GM12878 (cell line): ENCODE measurements around the gene HMMR. TPM values are rescaled to one million over a fixed set of nuclear protein-coding genes. Genes with fewer than 3 reads are reported as not detected.

Source experiments
- ATAC-seq: fragments of 200-7000 bp; cut with Tn5 transposase; 3 replicates; pipeline ENCODE4 v1.9.1; 2020; ENCODE audit warnings: mild to moderate bottlenecking, moderate library complexity
- BruUV-seq: library from RNA; stranded (reverse); fragments of 400-500 nt; replicated peaks from 2 replicates; lab custom pipeline; 2021; lab: Mats Ljungman, UMichigan
- CTCF ChIA-PET: fragments of 300-600 bp; sonication (Branson Sonifier 250); formaldehyde crosslinking; extraction: SDS; loops from one replicate; lab custom pipeline; 2021; ENCODE audit warnings: inconsistent platforms; lab: Yijun Ruan, JAX
- POLR2A ChIA-PET: fragments of 350-600 bp; formaldehyde crosslinking; extraction: SDS; loops from one replicate; lab custom pipeline; 2021; ENCODE audit warnings: inconsistent platforms; lab: Charles Lee
- RAD21 ChIA-PET: fragments of 300-600 bp; sonication (Branson Sonifier 250); formaldehyde crosslinking; loops from one replicate; lab custom pipeline; 2023; ENCODE audit warnings: antibody characterized with exemption; ENCODE audit not compliant: unreplicated experiment; lab: Charles Lee
- SMC1A ChIA-PET: fragments of 300-600 bp; sonication (Branson Sonifier 250); formaldehyde crosslinking; loops from one replicate; lab custom pipeline; 2023; ENCODE audit not compliant: unreplicated experiment, uncharacterized antibody; lab: Charles Lee
- DNase-seq: peaks from one replicate; pipeline ENCODE4 v3.0.0-alpha.2; 2011; ENCODE audit warnings: low read depth, low spot score
- FAIRE-seq: peaks from 3 replicates; lab custom pipeline; 2011; peaks lifted over from hg19 to GRCh38; lab: Jason Lieb, UNC
- H2AFZ ChIP-seq: 2 replicates; pipeline ENCODE4 v1.6.0; 2011; ENCODE audit warnings: low read depth, low read length, control low read depth; ENCODE audit not compliant: control insufficient read depth
- H3K27ac ChIP-seq: 2 replicates; pipeline ENCODE4 v1.5.1; 2011; ENCODE audit warnings: control low read depth; ENCODE audit not compliant: control insufficient read depth, insufficient read depth
- H3K27me3 ChIP-seq, 2 experiments: replicated peaks in 1 of 2; 2 replicates each; pipeline versions ENCODE4 v1.6.0 to v1.6.1; 2011; ENCODE audit warnings: low read length in 1 of 2; ENCODE audit not compliant: control insufficient read depth in 2 of 2, insufficient read depth in 2 of 2
- H3K36me3 ChIP-seq, 2 experiments: 2 replicates each; pipeline ENCODE4 v1.5.1; 2011; ENCODE audit warnings: low read length in 1 of 2; ENCODE audit not compliant: control insufficient read depth in 2 of 2, insufficient read depth in 2 of 2
- H3K4me1 ChIP-seq: 2 replicates; pipeline ENCODE4 v1.6.1; 2011; ENCODE audit warnings: mild to moderate bottlenecking, low read length, moderate library complexity, mixed read lengths; ENCODE audit not compliant: control insufficient read depth, insufficient read depth
- H3K4me2 ChIP-seq: 2 replicates; pipeline ENCODE4 v1.6.0; 2011; ENCODE audit warnings: control low read depth; ENCODE audit not compliant: control insufficient read depth, insufficient read depth
- H3K4me3 ChIP-seq: fragments of 200-600 bp; sonication (generic); 2 replicates; pipeline ENCODE4 v1.5.1; 2016
- H3K79me2 ChIP-seq: 2 replicates; pipeline ENCODE4 v1.6.0; 2011; ENCODE audit warnings: low read length; ENCODE audit not compliant: control insufficient read depth, insufficient read depth
- H3K9ac ChIP-seq: 2 replicates; pipeline ENCODE4 v1.8.0; 2011; ENCODE audit warnings: low read length, control low read depth, mixed read lengths; ENCODE audit not compliant: control insufficient read depth, insufficient read depth
- H3K9me3 ChIP-seq: replicated peaks from 3 replicates; pipeline ENCODE4 v1.5.1; 2011; ENCODE audit warnings: mild to moderate bottlenecking, low read length; ENCODE audit not compliant: control insufficient read depth, insufficient read depth
- H4K20me1 ChIP-seq: 2 replicates; pipeline ENCODE4 v1.6.0; 2011; ENCODE audit not compliant: control insufficient read depth, insufficient read depth
- BACH1 ChIP-seq: fragments of 450-650 bp; IDR thresholded peaks from 2 replicates; pipeline ENCODE4 v1.6.1; 2017; ENCODE audit warnings: mild to moderate bottlenecking, borderline replicate concordance
- DPF2 ChIP-seq: fragments of 450-650 bp; IDR thresholded peaks from 2 replicates; pipeline ENCODE4 v1.6.1; 2017; ENCODE audit warnings: mild to moderate bottlenecking
- FOS ChIP-seq: IDR thresholded peaks from 3 replicates; pipeline ENCODE4 v1.6.1; 2011; ENCODE audit warnings: borderline replicate concordance; ENCODE audit not compliant: insufficient read length; ENCODE audit errors: extremely low read depth
- FOXM1 ChIP-seq: IDR thresholded peaks from 2 replicates; pipeline ENCODE4 v1.6.1; 2012; ENCODE audit warnings: low read depth, mild to moderate bottlenecking, inconsistent platforms, low read length, moderate library complexity
- GATAD2B ChIP-seq: fragments of 450-650 bp; conservative IDR thresholded peaks from 2 replicates; pipeline ENCODE4 v1.6.1; 2017; ENCODE audit warnings: low read depth, mild to moderate bottlenecking, moderate library complexity
- MTA2 ChIP-seq: fragments of 450-650 bp; IDR thresholded peaks from 2 replicates; pipeline ENCODE4 v1.6.1; 2016; ENCODE audit warnings: low read depth, mild to moderate bottlenecking, moderate library complexity
- RB1 ChIP-seq: fragments of 450-650 bp; formaldehyde crosslinking; IDR thresholded peaks from 2 replicates; pipeline ENCODE4 v1.6.1; 2017; ENCODE audit warnings: mild to moderate bottlenecking, borderline replicate concordance
- SMARCA5 ChIP-seq: fragments of 450-650 bp; IDR thresholded peaks from 2 replicates; pipeline ENCODE4 v1.6.1; 2017; ENCODE audit warnings: mild to moderate bottlenecking
- TAF1 ChIP-seq: IDR thresholded peaks from 2 replicates; pipeline ENCODE4 v1.6.1; 2011; ENCODE audit warnings: mild to moderate bottlenecking, low read depth, low read length, borderline replicate concordance
- TARDBP ChIP-seq: IDR thresholded peaks from 2 replicates; pipeline ENCODE4 v1.6.1; 2016; ENCODE audit warnings: borderline replicate concordance
- ZNF384 ChIP-seq: IDR thresholded peaks from 2 replicates; pipeline ENCODE4 v1.6.1; 2012; ENCODE audit warnings: low read depth, mild to moderate bottlenecking, low read length, improper control_type of control experiment, borderline replicate concordance
- WGBS: methylation state at CpG from one replicate; pipeline ENCODE4 v1.1.6; 2016; ENCODE audit warnings: low lambda C conversion rate; ENCODE audit not compliant: insufficient replicate concordance, insufficient coverage; ENCODE audit errors: missing lambda C conversion rate; 5-methylcytosine and 5-hydroxymethylcytosine counted together
- in situ Hi-C: fragments of 300-500 bp; cut with MboI; formaldehyde crosslinking; loops from 9 replicates; pipeline ENCODE4 v1.14.3; 2018; ENCODE audit warnings: mixed read lengths
- intact Hi-C: fragments of 100-400 bp; cut with micrococcal nuclease; formaldehyde crosslinking; loops from one replicate; pipeline ENCODE4 v1.14.2; 2022; ENCODE audit not compliant: unreplicated experiment
- polyA plus RNA-seq, 11 experiments: library from polyadenylated mRNA; depleted of rRNA in 4 of 11; unstranded in 6 of 11; stranded (reverse) in 5 of 11; fragments of >200 nt; fragmentation: Nextera tagmentation in 4 of 11; fragmentation: Illumina TruSeq in 1 of 11; extraction: Ambion mirVana in 4 of 11; extraction: Trizol in 1 of 11; gene quantifications; 1 replicate in 1 of 11; 2 replicates in 10 of 11; pipeline versions ENCODE4 v1.2.1 to v1.2.3, GENCODE V29; 2011 to 2016; ENCODE audit warnings: inconsistent platforms in 2 of 11, missing spikeins in 2 of 11, low read depth in 1 of 11
- total RNA-seq, 4 experiments: library from RNA; depleted of rRNA in 3 of 4; stranded (reverse); fragments of >200 nt in 3 of 4; fragmentation: Illumina TruSeq in 1 of 4; extraction: Trizol in 1 of 4; gene quantifications; 2 replicates each; pipeline versions ENCODE4 v1.2.1 to v1.2.3, GENCODE V29; 2013 to 2021
- TF ChIP-seq, protein P1 (sequence below): fragments of 450-650 bp; IDR thresholded peaks from 2 replicates; pipeline ENCODE4 v1.6.1; 2014; ENCODE audit warnings: mild to moderate bottlenecking
- TF ChIP-seq, protein P2 (sequence below): IDR thresholded peaks from 2 replicates; pipeline ENCODE4 v1.6.1; 2012; ENCODE audit warnings: low read depth, low read length, improper control_type of control experiment
- TF ChIP-seq, protein P3 (sequence below): fragments of 450-650 bp; IDR thresholded peaks from 2 replicates; pipeline ENCODE4 v1.6.1; 2017; ENCODE audit warnings: antibody characterized with exemption, mild to moderate bottlenecking, moderate library complexity

HMMR gene
- total and polyA plus RNA-seq, 10 of the 15 experiments (the other 5 are each of a cell fraction or from before 2014, with no cell fraction given), result 44.1 to 122 (median 64.2) TPM

GRCh38 chr5:163437011-163437308 is 23.5 kb upstream of the HMMR start (continued):
- TF ChIP-seq SMARCA5, result no peak
- 0 out of 2 replicates have a peak, but pooled peaks have one; percentile 13 for TF ChIP-seq FOXM1
- TF ChIP-seq TARDBP, result no peak

DNA sequence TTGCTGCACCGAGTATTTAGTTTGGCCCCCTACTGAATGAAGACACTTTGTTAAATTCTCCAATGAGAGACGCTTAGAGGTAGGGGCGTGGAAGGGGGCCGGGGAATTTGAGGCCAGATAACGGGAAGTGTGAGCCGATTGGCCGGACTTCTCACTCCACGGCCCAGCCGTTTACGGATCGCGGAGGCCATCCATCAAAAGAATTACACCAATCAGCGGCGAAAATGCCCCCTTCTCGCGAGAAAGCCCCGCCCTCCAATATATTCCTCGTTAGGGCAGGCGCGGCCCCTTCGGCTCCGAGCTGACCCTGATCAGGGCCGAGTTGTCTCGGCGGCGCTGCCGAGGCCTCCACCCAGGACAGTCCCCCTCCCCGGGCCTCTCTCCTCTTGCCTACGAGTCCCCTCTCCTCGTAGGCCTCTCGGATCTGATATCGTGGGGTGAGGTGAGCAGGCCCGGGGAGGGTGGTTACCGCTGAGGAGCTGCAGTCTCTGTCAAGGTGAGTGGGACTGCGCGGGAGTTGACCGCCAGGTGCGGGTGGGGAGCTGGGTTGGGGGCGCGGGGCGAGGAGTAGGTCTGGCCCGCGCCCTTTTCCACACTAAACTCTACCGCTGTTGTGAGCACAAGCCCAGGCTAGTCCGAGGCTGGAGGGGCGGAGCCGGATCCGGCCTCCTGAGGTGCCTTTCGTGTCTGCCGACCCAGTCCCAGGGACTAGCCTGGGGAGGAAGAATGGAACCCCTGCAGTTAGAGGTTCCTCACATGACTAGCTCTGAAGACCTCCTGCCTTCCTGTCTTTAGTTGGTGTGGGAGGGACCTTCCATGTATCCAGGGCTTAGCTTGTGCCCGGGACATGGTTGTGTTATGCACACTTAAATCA is 22.9 kb upstream of the HMMR start, which contains the start of gene CCNG1:
Gene CCNG1 (plus strand): TSS at position 287 of the 874 bp plus-strand sequence. CDS start 1,662 bp downstream, outside the sequence.
- Histone ChIP-seq H2AFZ (peak within 1 kb of the TSS; percentile 87), H3K4me2 (peak within 1 kb of the TSS; percentile 85), H3K36me3 (peaks cover 0 to 8% of the 10 kb centered on the region in 2 experiments; a peak in 1 of 4 replicates), H3K9me3 (no peaks in the 10 kb centered on the region), H3K9ac (peak within 1 kb of the TSS; percentile 89), H3K4me1 (no peaks in the 10 kb centered on the region; the same call in 1 of the 2 replicates), H3K4me3 (peak within 1 kb of the TSS; percentile 93), H3K79me2 (peaks cover 36% of the 10 kb centered on the region), H4K20me1 (no peaks in the 10 kb centered on the region), H3K27ac (peak within 1 kb of the TSS; percentile 86), H3K27me3 (no peaks in the 10 kb centered on the region)
- peak; percentile 95 for ATAC-seq
- in situ Hi-C loops, result loop anchor here (5.0 kb wide), 1 partner anchor 345 kb away; no protein-coding TSS in a partner anchor
- under 1% methylated on average over 45 of the region's 51 CpGs for WGBS
- intact Hi-C loops, result loop anchor here (1.0 kb wide), 2 partner anchors 23 to 68 kb away; partner anchors contain the start of genes HMMR, MAT2B and NUDCD2
- ChIA-PET SMC1A (interaction anchor here (0.8 to 7.0 kb wide), 6 partner anchors 13 to 344 kb away, joined by 3 to 142 read pairs (median 4); partner anchors contain the start of genes HMMR and NUDCD2), POLR2A (interaction anchor here (0.5 to 7.3 kb wide), 9 partner anchors 11 to 1897 kb away, joined by 3 to 181 read pairs (median 4); partner anchors contain the start of genes HMMR, MAT2B and NUDCD2), RAD21 (interaction anchor here (1.2 to 6.4 kb wide), 4 partner anchors 23 to 68 kb away, joined by 3 to 78 read pairs (median 7); partner anchors contain the start of genes HMMR, MAT2B and NUDCD2), CTCF (interaction anchor here (0.6 to 7.6 kb wide), 3 partner anchors 17 to 1518 kb away, joined by 3 to 74 read pairs (median 5); partner anchors contain the start of genes HMMR and NUDCD2)
- DNase-seq, result peak; percentile 88
- BruUV-seq, result no TSS peak
- peak; percentile 91 for FAIRE-seq
- TF ChIP-seq ZNF384, result no peak
- TF ChIP-seq FOS, result peak; percentile 30
- TF ChIP-seq, protein P1, sequence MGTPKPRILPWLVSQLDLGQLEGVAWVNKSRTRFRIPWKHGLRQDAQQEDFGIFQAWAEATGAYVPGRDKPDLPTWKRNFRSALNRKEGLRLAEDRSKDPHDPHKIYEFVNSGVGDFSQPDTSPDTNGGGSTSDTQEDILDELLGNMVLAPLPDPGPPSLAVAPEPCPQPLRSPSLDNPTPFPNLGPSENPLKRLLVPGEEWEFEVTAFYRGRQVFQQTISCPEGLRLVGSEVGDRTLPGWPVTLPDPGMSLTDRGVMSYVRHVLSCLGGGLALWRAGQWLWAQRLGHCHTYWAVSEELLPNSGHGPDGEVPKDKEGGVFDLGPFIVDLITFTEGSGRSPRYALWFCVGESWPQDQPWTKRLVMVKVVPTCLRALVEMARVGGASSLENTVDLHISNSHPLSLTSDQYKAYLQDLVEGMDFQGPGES, result peak; percentile 90
- 0 out of 2 replicates have a peak, but pooled peaks have one; percentile 13 for TF ChIP-seq MTA2
- TF ChIP-seq, protein P2, sequence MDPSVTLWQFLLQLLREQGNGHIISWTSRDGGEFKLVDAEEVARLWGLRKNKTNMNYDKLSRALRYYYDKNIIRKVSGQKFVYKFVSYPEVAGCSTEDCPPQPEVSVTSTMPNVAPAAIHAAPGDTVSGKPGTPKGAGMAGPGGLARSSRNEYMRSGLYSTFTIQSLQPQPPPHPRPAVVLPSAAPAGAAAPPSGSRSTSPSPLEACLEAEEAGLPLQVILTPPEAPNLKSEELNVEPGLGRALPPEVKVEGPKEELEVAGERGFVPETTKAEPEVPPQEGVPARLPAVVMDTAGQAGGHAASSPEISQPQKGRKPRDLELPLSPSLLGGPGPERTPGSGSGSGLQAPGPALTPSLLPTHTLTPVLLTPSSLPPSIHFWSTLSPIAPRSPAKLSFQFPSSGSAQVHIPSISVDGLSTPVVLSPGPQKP, result no peak
- peak; percentile 32; the same call in 1 of the 2 replicates for TF ChIP-seq RB1
- TF ChIP-seq TAF1, result peak; percentile 91
- peak; percentile 93 for TF ChIP-seq DPF2
- TF ChIP-seq BACH1, result peak; percentile 34; the same call in 1 of the 2 replicates
- TF ChIP-seq, protein P3, sequence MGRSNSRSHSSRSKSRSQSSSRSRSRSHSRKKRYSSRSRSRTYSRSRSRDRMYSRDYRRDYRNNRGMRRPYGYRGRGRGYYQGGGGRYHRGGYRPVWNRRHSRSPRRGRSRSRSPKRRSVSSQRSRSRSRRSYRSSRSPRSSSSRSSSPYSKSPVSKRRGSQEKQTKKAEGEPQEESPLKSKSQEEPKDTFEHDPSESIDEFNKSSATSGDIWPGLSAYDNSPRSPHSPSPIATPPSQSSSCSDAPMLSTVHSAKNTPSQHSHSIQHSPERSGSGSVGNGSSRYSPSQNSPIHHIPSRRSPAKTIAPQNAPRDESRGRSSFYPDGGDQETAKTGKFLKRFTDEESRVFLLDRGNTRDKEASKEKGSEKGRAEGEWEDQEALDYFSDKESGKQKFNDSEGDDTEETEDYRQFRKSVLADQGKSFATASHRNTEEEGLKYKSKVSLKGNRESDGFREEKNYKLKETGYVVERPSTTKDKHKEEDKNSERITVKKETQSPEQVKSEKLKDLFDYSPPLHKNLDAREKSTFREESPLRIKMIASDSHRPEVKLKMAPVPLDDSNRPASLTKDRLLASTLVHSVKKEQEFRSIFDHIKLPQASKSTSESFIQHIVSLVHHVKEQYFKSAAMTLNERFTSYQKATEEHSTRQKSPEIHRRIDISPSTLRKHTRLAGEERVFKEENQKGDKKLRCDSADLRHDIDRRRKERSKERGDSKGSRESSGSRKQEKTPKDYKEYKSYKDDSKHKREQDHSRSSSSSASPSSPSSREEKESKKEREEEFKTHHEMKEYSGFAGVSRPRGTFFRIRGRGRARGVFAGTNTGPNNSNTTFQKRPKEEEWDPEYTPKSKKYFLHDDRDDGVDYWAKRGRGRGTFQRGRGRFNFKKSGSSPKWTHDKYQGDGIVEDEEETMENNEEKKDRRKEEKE, result no peak
- peak; percentile 83 for TF ChIP-seq GATAD2B
